ENCODE measurements around the gene BFSP2.

Gene BFSP2

GRCh38 chr3:133448478-133449122 lies 48.7 kb downstream of the BFSP2 start:
- peaks cover 10% of the 10 kb centered on the region for H3K4me1 ChIP-seq (ENCODE audit: control insufficient read depth, low read depth, low read length)
- no peaks in the 10 kb centered on the region for H3K36me3 ChIP-seq (ENCODE audit: control insufficient read depth, low read depth, low read length)
- H3K27me3 ChIP-seq (ENCODE audit: control insufficient read depth, insufficient read depth, low read length), result no peaks in the 10 kb centered on the region
- H3K9me3 ChIP-seq (ENCODE audit: control insufficient read depth, low read depth, low read length), result no peaks in the 10 kb centered on the region
- H3K27ac ChIP-seq (ENCODE audit: low read length), result no peak overlapping the region
- H3K9ac ChIP-seq (ENCODE audit: low read length), result no peak overlapping the region
- H3K4me3 ChIP-seq (ENCODE audit: low read length), result no peak overlapping the region

- Histone ChIP-seq H3K36me3 (ENCODE audit: control insufficient read depth, low read depth, low read length) (no peaks in the 10 kb centered on the region), H3K9me3 (ENCODE audit: control insufficient read depth, low read depth, low read length) (no peaks in the 10 kb centered on the region), H3K27ac (ENCODE audit: low read length) (no peak overlapping the region)
Observed at GRCh38 chr3:133451309-133451708, 51.5 kb downstream of the BFSP2 start.

GRCh38 chr3:133452641-133453319 lies 52.9 kb downstream of the BFSP2 start:
- Histone ChIP-seq H3K36me3 (ENCODE audit: control insufficient read depth, low read depth, low read length) (no peaks in the 10 kb centered on the region), H3K4me3 (ENCODE audit: low read length) (no peak overlapping the region), H3K4me1 (ENCODE audit: control insufficient read depth, low read depth, low read length) (peaks cover 10% of the 10 kb centered on the region), H3K9ac (ENCODE audit: low read length) (no peak overlapping the region), H3K27ac (ENCODE audit: low read length) (no peak overlapping the region), H3K27me3 (ENCODE audit: control insufficient read depth, insufficient read depth, low read length) (no peaks in the 10 kb centered on the region), H3K9me3 (ENCODE audit: control insufficient read depth, low read depth, low read length) (no peaks in the 10 kb centered on the region)

More at GRCh38 chr3:133451309-133451708, 51.5 kb downstream of the BFSP2 start:
- no peak overlapping the region for H3K4me3 ChIP-seq (ENCODE audit: low read length)
- no peak overlapping the region for H3K9ac ChIP-seq (ENCODE audit: low read length)
- no peaks in the 10 kb centered on the region for H3K27me3 ChIP-seq (ENCODE audit: control insufficient read depth, insufficient read depth, low read length)
- peaks cover 10% of the 10 kb centered on the region for H3K4me1 ChIP-seq (ENCODE audit: control insufficient read depth, low read depth, low read length)

DNA sequence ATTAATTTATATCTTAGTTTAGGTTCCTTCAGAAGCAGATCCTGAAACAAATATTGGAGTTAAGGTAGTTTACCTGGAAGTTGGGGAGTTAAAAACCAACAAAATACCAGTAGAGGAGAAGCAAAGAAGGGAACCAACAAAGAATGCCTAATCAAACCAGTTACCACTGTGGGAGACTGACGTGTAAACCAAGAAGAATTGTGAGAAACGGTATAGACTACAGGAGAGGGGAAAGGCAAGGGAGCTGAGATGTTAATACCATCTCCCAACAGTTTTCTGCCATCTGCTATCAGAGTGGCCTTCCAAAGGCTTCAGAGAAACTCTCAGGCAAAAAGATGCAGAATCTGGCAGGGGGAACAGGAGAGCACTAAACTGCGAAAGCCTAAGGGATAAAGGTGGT lies 53.5 kb downstream of the BFSP2 start:
- H3K9ac ChIP-seq (ENCODE audit: low read length), result no peak overlapping the region
- H3K4me1 ChIP-seq (ENCODE audit: control insufficient read depth, low read depth, low read length), result peaks cover 10% of the 10 kb centered on the region
- no peaks in the 10 kb centered on the region for H3K9me3 ChIP-seq (ENCODE audit: control insufficient read depth, low read depth, low read length)
- H3K4me3 ChIP-seq (ENCODE audit: low read length), result no peak overlapping the region
- no peaks in the 10 kb centered on the region for H3K27me3 ChIP-seq (ENCODE audit: control insufficient read depth, insufficient read depth, low read length)
- no peak overlapping the region for H3K27ac ChIP-seq (ENCODE audit: low read length)
- no peaks in the 10 kb centered on the region for H3K36me3 ChIP-seq (ENCODE audit: control insufficient read depth, low read depth, low read length)

DNA sequence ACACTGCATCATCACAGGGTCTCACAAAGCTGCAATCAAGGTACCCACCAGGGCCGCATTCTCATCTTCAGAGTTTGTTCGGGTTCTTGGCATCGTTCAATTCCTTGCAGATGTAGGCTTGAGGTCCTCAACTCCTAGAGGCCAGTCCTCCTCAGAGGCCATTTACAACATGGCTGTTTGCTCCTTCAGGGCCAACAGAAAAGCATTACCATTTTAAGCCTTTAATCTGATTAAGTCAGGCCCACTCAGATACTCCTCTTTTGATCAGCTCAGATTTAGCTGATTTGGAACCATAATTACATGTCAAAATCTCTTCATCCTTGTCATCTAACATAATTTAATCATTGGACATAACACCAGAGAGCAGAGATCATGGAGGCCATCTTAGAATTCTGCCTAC lies 55.4 kb downstream of the BFSP2 start:
- no peaks in the 10 kb centered on the region for H3K27me3 ChIP-seq (ENCODE audit: control insufficient read depth, insufficient read depth, low read length)
- no peak overlapping the region for H3K9ac ChIP-seq (ENCODE audit: low read length)
- no peak overlapping the region for H3K4me3 ChIP-seq (ENCODE audit: low read length)
- H3K36me3 ChIP-seq (ENCODE audit: control insufficient read depth, low read depth, low read length), result no peaks in the 10 kb centered on the region
- no peaks in the 10 kb centered on the region for H3K9me3 ChIP-seq (ENCODE audit: control insufficient read depth, low read depth, low read length)
- peaks cover 10% of the 10 kb centered on the region for H3K4me1 ChIP-seq (ENCODE audit: control insufficient read depth, low read depth, low read length)
- no peak overlapping the region for H3K27ac ChIP-seq (ENCODE audit: low read length)

- H3K4me3 ChIP-seq (ENCODE audit: low read length), result no peak overlapping the region
- no peak overlapping the region for H3K27ac ChIP-seq (ENCODE audit: low read length)
- H3K9ac ChIP-seq (ENCODE audit: low read length), result no peak overlapping the region
- H3K36me3 ChIP-seq (ENCODE audit: control insufficient read depth, low read depth, low read length), result no peaks in the 10 kb centered on the region
- peaks cover 14% of the 10 kb centered on the region for H3K4me1 ChIP-seq (ENCODE audit: control insufficient read depth, low read depth, low read length)
- H3K27me3 ChIP-seq (ENCODE audit: control insufficient read depth, insufficient read depth, low read length), result no peaks in the 10 kb centered on the region
- no peaks in the 10 kb centered on the region for H3K9me3 ChIP-seq (ENCODE audit: control insufficient read depth, low read depth, low read length)
Observed at GRCh38 chr3:133455960-133456359, 56.1 kb downstream of the BFSP2 start.

GRCh38 chr3:133457025-133457424 lies 57.2 kb downstream of the BFSP2 start:
- Histone ChIP-seq H3K9me3 (ENCODE audit: control insufficient read depth, low read depth, low read length) (no peaks in the 10 kb centered on the region), H3K36me3 (ENCODE audit: control insufficient read depth, low read depth, low read length) (no peaks in the 10 kb centered on the region), H3K27me3 (ENCODE audit: control insufficient read depth, insufficient read depth, low read length) (no peaks in the 10 kb centered on the region), H3K4me3 (ENCODE audit: low read length) (no peak overlapping the region), H3K4me1 (ENCODE audit: control insufficient read depth, low read depth, low read length) (peaks cover 14% of the 10 kb centered on the region), H3K9ac (ENCODE audit: low read length) (no peak overlapping the region), H3K27ac (ENCODE audit: low read length) (no peak overlapping the region)

DNA sequence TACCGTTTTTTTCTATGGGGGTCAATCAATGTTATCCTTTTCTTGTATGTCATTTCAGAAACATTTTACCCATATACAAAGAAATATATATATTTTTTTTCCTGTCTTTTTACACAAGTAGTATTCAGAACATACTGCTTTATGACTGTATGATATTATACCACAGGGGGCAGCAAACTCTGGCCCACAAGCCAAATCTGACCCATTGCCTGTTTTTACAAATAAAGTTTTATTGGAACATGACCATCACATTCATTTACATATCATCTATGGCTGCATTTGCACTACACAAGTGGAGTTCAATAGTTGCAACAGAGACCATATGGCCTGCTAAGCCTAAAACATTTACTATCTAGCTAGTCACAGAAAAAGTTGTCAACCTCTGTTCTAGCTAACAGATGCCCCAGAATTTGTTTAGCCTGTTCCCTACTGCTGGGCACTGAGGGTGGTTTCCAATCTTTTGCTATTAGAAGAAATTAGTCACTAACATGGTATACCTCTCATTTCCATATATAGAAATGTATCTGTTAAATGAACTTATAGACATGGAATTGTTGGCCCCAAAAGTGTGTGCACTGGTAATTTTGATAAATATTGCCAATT lies 57.7 kb downstream of the BFSP2 start:
- H3K36me3 ChIP-seq (ENCODE audit: control insufficient read depth, low read depth, low read length), result no peaks in the 10 kb centered on the region
- H3K27ac ChIP-seq (ENCODE audit: low read length), result no peak overlapping the region
- H3K9ac ChIP-seq (ENCODE audit: low read length), result no peak overlapping the region
- no peaks in the 10 kb centered on the region for H3K9me3 ChIP-seq (ENCODE audit: control insufficient read depth, low read depth, low read length)
- H3K4me1 ChIP-seq (ENCODE audit: control insufficient read depth, low read depth, low read length), result peaks cover 10% of the 10 kb centered on the region
- H3K27me3 ChIP-seq (ENCODE audit: control insufficient read depth, insufficient read depth, low read length), result no peaks in the 10 kb centered on the region
- no peak overlapping the region for H3K4me3 ChIP-seq (ENCODE audit: low read length)

GRCh38 chr3:133459400-133459799 lies 59.5 kb downstream of the BFSP2 start:
- Histone ChIP-seq H3K27me3 (ENCODE audit: control insufficient read depth, insufficient read depth, low read length) (no peaks in the 10 kb centered on the region), H3K27ac (ENCODE audit: low read length) (no peak overlapping the region), H3K9me3 (ENCODE audit: control insufficient read depth, low read depth, low read length) (no peaks in the 10 kb centered on the region), H3K9ac (ENCODE audit: low read length) (no peak overlapping the region), H3K4me1 (ENCODE audit: control insufficient read depth, low read depth, low read length) (peaks cover 5% of the 10 kb centered on the region), H3K4me3 (ENCODE audit: low read length) (no peak overlapping the region), H3K36me3 (ENCODE audit: control insufficient read depth, low read depth, low read length) (no peaks in the 10 kb centered on the region)

DNA sequence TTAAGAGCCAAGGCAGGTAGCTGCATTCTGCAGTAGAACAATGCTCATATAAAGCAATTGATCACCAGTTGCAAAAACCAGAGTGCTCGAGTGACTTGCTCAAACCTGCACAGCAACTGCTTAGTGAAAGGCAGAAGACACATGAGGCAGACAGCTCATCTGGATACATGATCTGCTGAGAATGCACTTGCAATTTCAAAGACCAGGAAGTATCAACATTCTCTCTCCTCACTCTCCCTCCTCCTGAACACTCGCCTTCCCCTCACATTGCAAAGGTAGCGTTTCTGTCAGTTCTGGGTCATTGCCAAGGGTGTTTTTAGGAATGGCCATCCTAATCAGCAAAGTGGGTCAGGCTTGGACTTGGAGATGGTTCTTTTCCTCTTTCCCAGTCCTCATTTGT lies 61.0 kb downstream of the BFSP2 start:
- Histone ChIP-seq H3K9me3 (ENCODE audit: control insufficient read depth, low read depth, low read length) (no peaks in the 10 kb centered on the region), H3K9ac (ENCODE audit: low read length) (no peak overlapping the region), H3K36me3 (ENCODE audit: control insufficient read depth, low read depth, low read length) (no peaks in the 10 kb centered on the region), H3K27ac (ENCODE audit: low read length) (no peak overlapping the region), H3K4me1 (ENCODE audit: control insufficient read depth, low read depth, low read length) (peaks cover 5% of the 10 kb centered on the region), H3K27me3 (ENCODE audit: control insufficient read depth, insufficient read depth, low read length) (no peaks in the 10 kb centered on the region), H3K4me3 (ENCODE audit: low read length) (no peak overlapping the region)

DNA sequence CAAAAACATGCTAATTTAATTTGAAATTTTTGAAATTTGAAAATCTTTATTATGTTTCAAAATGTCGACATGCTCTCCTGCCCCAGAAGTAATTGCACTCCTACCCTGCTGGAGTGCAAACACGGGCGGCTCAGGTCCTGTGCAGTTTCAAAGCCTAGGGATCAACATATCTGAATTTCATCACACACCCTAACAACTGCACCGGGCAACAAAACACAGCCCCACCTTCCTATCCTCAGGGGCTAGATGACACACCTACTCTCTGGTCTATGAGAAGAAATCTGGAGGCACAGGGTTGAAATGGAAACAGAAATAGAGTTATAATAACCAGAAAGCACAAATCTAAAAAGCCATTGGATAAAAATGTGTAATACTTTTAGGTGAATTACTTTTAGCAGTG lies 61.4 kb downstream of the BFSP2 start:
- Histone ChIP-seq H3K9ac (ENCODE audit: low read length) (no peak overlapping the region), H3K36me3 (ENCODE audit: control insufficient read depth, low read depth, low read length) (no peaks in the 10 kb centered on the region), H3K4me3 (ENCODE audit: low read length) (no peak overlapping the region), H3K4me1 (ENCODE audit: control insufficient read depth, low read depth, low read length) (peaks cover 5% of the 10 kb centered on the region), H3K9me3 (ENCODE audit: control insufficient read depth, low read depth, low read length) (no peaks in the 10 kb centered on the region), H3K27me3 (ENCODE audit: control insufficient read depth, insufficient read depth, low read length) (no peaks in the 10 kb centered on the region), H3K27ac (ENCODE audit: low read length) (no peak overlapping the region)
